A673 (cell line): ENCODE data around the gene MYBL2.

Experiments
- EZH2 ChIP-seq: fragments of 200-600 bp; sonication (generic); IDR thresholded peaks from 2 replicates; pipeline ENCODE4 v1.6.1; 2017; ENCODE audit warnings: borderline replicate concordance, low read depth, mild to moderate bottlenecking, mixed read lengths, antibody characterized with exemption, low read length; ENCODE audit not compliant: poor library complexity, severe bottlenecking
- TF ChIP-seq, protein P1 (sequence below): fragments of 300-800, 200-600 bp; sonication (generic); conservative IDR thresholded peaks from 2 replicates; pipeline ENCODE4 v1.5.1; 2017; ENCODE audit warnings: low read depth, mild to moderate bottlenecking, antibody characterized with exemption, low read length, moderate library complexity, mixed read lengths

GRCh38 chr20:43725666-43726065 is 58.8 kb downstream of the MYBL2 start:
- TF ChIP-seq, protein P1, sequence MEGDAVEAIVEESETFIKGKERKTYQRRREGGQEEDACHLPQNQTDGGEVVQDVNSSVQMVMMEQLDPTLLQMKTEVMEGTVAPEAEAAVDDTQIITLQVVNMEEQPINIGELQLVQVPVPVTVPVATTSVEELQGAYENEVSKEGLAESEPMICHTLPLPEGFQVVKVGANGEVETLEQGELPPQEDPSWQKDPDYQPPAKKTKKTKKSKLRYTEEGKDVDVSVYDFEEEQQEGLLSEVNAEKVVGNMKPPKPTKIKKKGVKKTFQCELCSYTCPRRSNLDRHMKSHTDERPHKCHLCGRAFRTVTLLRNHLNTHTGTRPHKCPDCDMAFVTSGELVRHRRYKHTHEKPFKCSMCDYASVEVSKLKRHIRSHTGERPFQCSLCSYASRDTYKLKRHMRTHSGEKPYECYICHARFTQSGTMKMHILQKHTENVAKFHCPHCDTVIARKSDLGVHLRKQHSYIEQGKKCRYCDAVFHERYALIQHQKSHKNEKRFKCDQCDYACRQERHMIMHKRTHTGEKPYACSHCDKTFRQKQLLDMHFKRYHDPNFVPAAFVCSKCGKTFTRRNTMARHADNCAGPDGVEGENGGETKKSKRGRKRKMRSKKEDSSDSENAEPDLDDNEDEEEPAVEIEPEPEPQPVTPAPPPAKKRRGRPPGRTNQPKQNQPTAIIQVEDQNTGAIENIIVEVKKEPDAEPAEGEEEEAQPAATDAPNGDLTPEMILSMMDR = no peak
- no peak for TF ChIP-seq EZH2
